ENCODE data around the gene NEGR1. TPM values are rescaled to one million over a fixed set of nuclear protein-coding genes. Genes with fewer than 3 reads are reported as not detected.

Gene NEGR1
- total RNA-seq (1 to 10 TPM in 1 of 5 experiments, under 1 TPM in 1, not detected in 3; 0.08 to 1.2 TPM), polyA plus RNA-seq (not detected), total RNA-seq (not detected)

DNA sequence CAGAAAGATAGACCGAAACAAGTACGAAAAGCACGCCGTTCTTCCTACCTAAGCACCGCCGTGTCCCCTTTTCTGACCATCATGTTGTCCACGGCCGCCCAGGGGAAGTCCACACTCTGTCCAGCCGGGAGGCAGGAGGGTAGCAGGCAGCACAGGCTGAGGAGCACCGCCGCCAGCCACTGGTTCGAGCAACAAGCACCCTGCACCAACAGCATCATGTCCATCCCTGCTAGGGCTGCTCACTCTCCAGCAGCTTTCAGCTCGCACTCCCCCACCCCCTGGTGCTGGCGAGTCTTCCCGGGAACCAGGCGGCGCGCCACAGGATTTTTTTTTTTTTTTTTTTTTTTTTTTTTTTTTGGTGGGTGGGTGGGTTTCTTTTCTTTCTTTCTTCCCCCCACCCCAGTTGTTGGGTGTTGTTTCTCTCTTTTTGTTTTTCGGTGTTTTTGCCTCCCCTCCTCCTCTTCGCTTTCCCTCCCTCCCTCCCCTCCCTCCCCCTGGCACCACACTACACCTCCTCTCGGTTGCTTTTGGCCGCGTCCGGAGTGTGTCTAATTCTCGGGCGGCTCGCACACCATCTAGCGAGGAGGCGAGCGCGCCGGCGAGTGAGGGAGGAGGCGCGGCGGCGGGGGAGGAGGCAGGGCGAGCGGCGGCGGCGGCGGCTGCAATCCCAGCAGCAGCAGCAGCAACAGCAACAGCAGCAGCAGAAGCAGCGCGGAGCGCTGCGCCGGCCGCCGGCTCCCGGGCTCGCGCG lies at the start of gene NEGR1:
TSS of gene NEGR1 (minus strand) at position 269 of the 751 bp plus-strand sequence.
- Histone ChIP-seq H3K9me3 (ENCODE audit: control insufficient read depth in 2 of 3, low read length in 3 of 3) (no peaks in the 10 kb centered on the region), H3K27ac (ENCODE audit: low read depth, low read length) (peak within 1 kb of the TSS; percentile 53), H3K4me1 (ENCODE audit: control insufficient read depth in 2 of 2, insufficient read depth in 2 of 2, low read length in 2 of 2) (peaks cover 0 to 3% of the 10 kb centered on the region in 2 donors), H3K4me3 (ENCODE audit: low read length) (peak within 1 kb of the TSS; percentile 71), H3K36me3 (ENCODE audit: control insufficient read depth in 2 of 3, insufficient read depth in 3 of 3, low read length in 3 of 3) (no peaks in the 10 kb centered on the region), H3K27me3 (ENCODE audit: control insufficient read depth in 2 of 2, insufficient read depth in 2 of 2, low read length in 2 of 2) (no peaks in the 10 kb centered on the region)
- peaks cover 12 to 35% (median 18%) of the 10 kb centered on the region in 7 donors for H3K4me1 Mint-ChIP-seq
- H3K27ac Mint-ChIP-seq: peak within 1 kb of the TSS in 7 of 9 donors; percentile 43 to 85 (median 68)
- ATAC-seq (peak; percentile 80), DNase-seq (peak; percentile 31 to 68 (median 55))
- H3K4me3 Mint-ChIP-seq: peak within 1 kb of the TSS in 4 of 10 donors; percentile 65 to 86 (median 82)
- intact Hi-C loops (cut with micrococcal nuclease): loop anchor here (2.0 to 5.0 kb wide), 2 partner anchors 1235 to 1916 kb away; partner anchors contain the start of genes FPGT (in 1 of the 2), LRRIQ3 (in 1 of the 2) and PTGER3 (in 1 of the 2)
- H3K36me3 Mint-ChIP-seq: peaks cover 0 to 2% (median 0%) of the 10 kb centered on the region in 5 donors
- H3K27me3 Mint-ChIP-seq: peaks cover 0 to 35% (median 11%) of the 10 kb centered on the region in 5 donors
- ChIA-PET CTCF (no interaction called here), POLR2A (no interaction called here)
- H3K9me3 Mint-ChIP-seq: peaks cover 0 to 2% (median 0%) of the 10 kb centered on the region in 11 donors

DNA sequence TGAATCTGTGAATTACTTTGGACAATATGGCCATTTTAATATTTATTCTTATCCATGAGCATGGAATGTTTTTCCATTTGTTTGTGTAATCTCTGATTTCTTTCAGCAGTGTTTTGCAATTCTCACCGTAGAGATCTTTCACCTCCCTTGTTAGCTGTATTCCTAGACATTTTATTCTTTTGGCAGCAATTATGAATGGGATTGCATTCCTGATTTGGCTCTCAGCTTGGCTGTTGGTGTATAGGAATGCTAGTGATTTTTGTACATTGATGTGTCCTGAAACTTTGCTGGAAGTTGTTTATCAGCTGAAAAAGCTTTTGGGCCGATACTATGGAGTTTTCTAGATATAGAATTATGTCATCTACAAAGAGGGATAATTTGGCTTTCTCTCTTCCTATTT lies 44.2 kb upstream of the NEGR1 start:
- intact Hi-C loops (cut with micrococcal nuclease): no loop called here

DNA sequence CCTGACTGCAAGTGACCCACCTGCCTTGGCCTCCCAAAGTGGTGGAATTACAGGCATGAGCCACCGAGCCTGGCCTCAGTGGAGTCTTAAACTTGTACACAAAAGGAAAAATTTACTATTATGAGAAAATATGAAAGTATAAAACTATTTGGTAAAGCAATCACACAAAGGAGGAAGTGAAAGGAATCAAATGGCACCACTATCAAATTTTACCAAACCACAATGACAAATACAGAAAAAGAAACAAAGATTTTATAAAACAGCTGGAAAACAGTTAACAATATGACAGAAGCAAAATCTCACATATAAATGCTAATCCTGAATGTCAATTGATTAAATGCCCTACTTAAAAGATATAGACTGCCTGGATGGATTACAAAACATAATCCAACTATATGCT lies 42.1 kb upstream of the NEGR1 start:
- Mint-ChIP-seq H3K27me3 (no peaks in the 10 kb centered on the region), H3K36me3 (no peaks in the 10 kb centered on the region), H3K27ac (no peak overlapping the region), H3K4me3 (no peak overlapping the region), H3K4me1 (peaks cover 0 to 3% (median 0%) of the 10 kb centered on the region in 7 donors), H3K9me3 (peaks cover 0 to 5% (median 0%) of the 10 kb centered on the region in 11 donors)
- ChIA-PET POLR2A (no interaction called here), CTCF (no interaction called here)
- ATAC-seq: no peak
- no peaks in the 10 kb centered on the region for H3K36me3 ChIP-seq (ENCODE audit: control insufficient read depth in 2 of 3, insufficient read depth in 3 of 3, low read length in 3 of 3)
- no peak overlapping the region for H3K27ac ChIP-seq (ENCODE audit: low read depth, low read length)
- no peaks in the 10 kb centered on the region for H3K4me1 ChIP-seq (ENCODE audit: control insufficient read depth in 2 of 2, insufficient read depth in 2 of 2, low read length in 2 of 2)
- no peak overlapping the region for H3K4me3 ChIP-seq (ENCODE audit: low read length)
- H3K27me3 ChIP-seq (ENCODE audit: control insufficient read depth in 2 of 2, insufficient read depth in 2 of 2, low read length in 2 of 2): no peaks in the 10 kb centered on the region
- no peaks in the 10 kb centered on the region for H3K9me3 ChIP-seq (ENCODE audit: control insufficient read depth in 2 of 3, low read length in 3 of 3)
- no peak for DNase-seq
- intact Hi-C loops (cut with micrococcal nuclease): no loop called here

More for the DNA sequence above, 44.2 kb upstream of the NEGR1 start:
- Mint-ChIP-seq H3K4me1 (peaks cover 0 to 3% (median 0%) of the 10 kb centered on the region in 7 donors), H3K4me3 (no peak overlapping the region), H3K36me3 (no peaks in the 10 kb centered on the region), H3K27ac (no peak overlapping the region), H3K27me3 (no peaks in the 10 kb centered on the region), H3K9me3 (peaks cover 0 to 5% (median 0%) of the 10 kb centered on the region in 11 donors)
- Histone ChIP-seq H3K27me3 (ENCODE audit: control insufficient read depth in 2 of 2, insufficient read depth in 2 of 2, low read length in 2 of 2) (no peaks in the 10 kb centered on the region), H3K36me3 (ENCODE audit: control insufficient read depth in 2 of 3, insufficient read depth in 3 of 3, low read length in 3 of 3) (no peaks in the 10 kb centered on the region), H3K9me3 (ENCODE audit: control insufficient read depth in 2 of 3, low read length in 3 of 3) (no peaks in the 10 kb centered on the region), H3K4me1 (ENCODE audit: control insufficient read depth in 2 of 2, insufficient read depth in 2 of 2, low read length in 2 of 2) (no peaks in the 10 kb centered on the region), H3K27ac (ENCODE audit: low read depth, low read length) (no peak overlapping the region), H3K4me3 (ENCODE audit: low read length) (no peak overlapping the region)
- CTCF ChIA-PET: no interaction called here
- ATAC-seq (no peak), DNase-seq (no peak)
- POLR2A ChIA-PET: no interaction called here

DNA sequence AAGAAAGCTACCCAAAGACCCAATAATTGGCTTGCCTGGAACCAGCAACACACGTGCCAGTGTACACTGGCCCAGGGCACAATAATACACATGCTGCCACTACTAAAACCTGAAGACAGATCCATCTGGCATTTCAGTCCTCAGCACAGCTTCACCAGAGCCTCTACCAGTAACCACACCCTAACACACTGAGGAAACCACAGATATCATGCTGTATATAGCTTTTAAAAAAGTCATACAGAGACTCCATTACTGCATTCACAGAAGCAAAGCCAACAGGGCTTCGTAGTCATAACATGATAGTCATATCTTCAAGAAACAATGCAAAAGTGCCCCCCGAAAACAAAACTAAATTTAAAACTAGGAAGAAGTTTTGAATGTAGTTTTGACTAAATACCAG lies 40.6 kb upstream of the NEGR1 start:
- H3K4me1 Mint-ChIP-seq: peaks cover 0 to 3% (median 0%) of the 10 kb centered on the region in 7 donors

DNA sequence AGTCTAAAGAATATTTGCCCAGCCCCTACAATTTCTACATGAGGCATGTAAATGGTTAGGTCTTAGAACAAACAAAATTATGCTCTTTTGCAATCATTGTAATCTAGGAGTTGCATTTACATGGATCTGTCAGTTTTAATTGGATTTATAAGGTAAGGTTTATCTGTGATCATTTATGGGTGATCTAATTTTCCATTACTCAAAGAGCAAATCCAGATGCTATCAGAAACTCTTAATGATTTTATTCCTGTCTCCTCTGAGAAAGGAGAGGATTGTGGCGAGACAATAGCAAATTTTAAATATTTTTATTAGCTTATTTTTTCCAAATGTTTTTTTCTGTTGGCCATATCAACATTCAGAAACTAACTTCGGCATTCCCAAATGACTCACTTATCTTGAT lies 14.2 kb upstream of the NEGR1 start:
- POLR2A ChIA-PET: no interaction called here
- CTCF ChIA-PET: no interaction called here
- H3K27ac Mint-ChIP-seq: no peak overlapping the region
- Histone ChIP-seq H3K4me1 (ENCODE audit: control insufficient read depth in 2 of 2, insufficient read depth in 2 of 2, low read length in 2 of 2) (no peaks in the 10 kb centered on the region), H3K36me3 (ENCODE audit: control insufficient read depth in 2 of 3, insufficient read depth in 3 of 3, low read length in 3 of 3) (no peaks in the 10 kb centered on the region), H3K9me3 (ENCODE audit: control insufficient read depth in 2 of 3, low read length in 3 of 3) (no peaks in the 10 kb centered on the region), H3K27ac (ENCODE audit: low read depth, low read length) (no peak overlapping the region), H3K27me3 (ENCODE audit: control insufficient read depth in 2 of 2, insufficient read depth in 2 of 2, low read length in 2 of 2) (no peaks in the 10 kb centered on the region), H3K4me3 (ENCODE audit: low read length) (no peak overlapping the region)
- intact Hi-C loops (cut with micrococcal nuclease): no loop called here
- H3K9me3 Mint-ChIP-seq: peaks cover 0 to 1% (median 0%) of the 10 kb centered on the region in 11 donors
- peaks cover 0 to 7% (median 0%) of the 10 kb centered on the region in 5 donors for H3K27me3 Mint-ChIP-seq
- ATAC-seq (no peak), DNase-seq (no peak)
- no peaks in the 10 kb centered on the region for H3K4me1 Mint-ChIP-seq
- H3K4me3 Mint-ChIP-seq: no peak overlapping the region
- no peaks in the 10 kb centered on the region for H3K36me3 Mint-ChIP-seq

More for the DNA sequence above, 40.6 kb upstream of the NEGR1 start:
- POLR2A ChIA-PET: no interaction called here
- Mint-ChIP-seq H3K27ac (peak overlapping the region in 1 of 9 donors; percentile 18), H3K27me3 (no peaks in the 10 kb centered on the region), H3K36me3 (no peaks in the 10 kb centered on the region), H3K9me3 (peaks cover 0 to 5% (median 0%) of the 10 kb centered on the region in 11 donors), H3K4me3 (no peak overlapping the region)
- Histone ChIP-seq H3K9me3 (ENCODE audit: control insufficient read depth in 2 of 3, low read length in 3 of 3) (no peaks in the 10 kb centered on the region), H3K4me1 (ENCODE audit: control insufficient read depth in 2 of 2, insufficient read depth in 2 of 2, low read length in 2 of 2) (no peaks in the 10 kb centered on the region), H3K4me3 (ENCODE audit: low read length) (no peak overlapping the region), H3K27me3 (ENCODE audit: control insufficient read depth in 2 of 2, insufficient read depth in 2 of 2, low read length in 2 of 2) (no peaks in the 10 kb centered on the region), H3K27ac (ENCODE audit: low read depth, low read length) (no peak overlapping the region), H3K36me3 (ENCODE audit: control insufficient read depth in 2 of 3, insufficient read depth in 3 of 3, low read length in 3 of 3) (no peaks in the 10 kb centered on the region)
- intact Hi-C loops (cut with micrococcal nuclease): no loop called here
- CTCF ChIA-PET: no interaction called here
- no peak for ATAC-seq
- DNase-seq: no peak

DNA sequence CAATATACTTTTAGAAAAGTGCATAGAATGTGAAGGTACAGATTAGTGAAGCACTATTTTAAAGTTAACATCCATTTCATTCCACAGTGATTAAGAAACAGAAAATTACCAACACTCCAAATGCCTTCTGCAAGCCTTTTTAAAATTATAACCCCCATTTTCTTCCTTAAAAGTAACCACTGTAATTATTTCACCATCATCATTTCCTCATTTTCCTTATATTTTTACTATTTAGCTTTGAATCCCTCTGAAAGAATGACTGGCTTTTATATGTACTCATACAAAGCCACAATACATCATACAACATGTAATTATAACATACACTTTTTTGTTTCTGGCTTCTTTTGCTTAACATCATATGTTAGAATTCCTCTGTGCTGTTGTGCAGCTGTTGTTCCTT lies 6.5 kb upstream of the NEGR1 start:
- peaks cover 0 to 14% (median 0%) of the 10 kb centered on the region in 5 donors for H3K27me3 Mint-ChIP-seq
- Histone ChIP-seq H3K27me3 (ENCODE audit: control insufficient read depth in 2 of 2, insufficient read depth in 2 of 2, low read length in 2 of 2) (no peaks in the 10 kb centered on the region), H3K27ac (ENCODE audit: low read depth, low read length) (no peak overlapping the region), H3K36me3 (ENCODE audit: control insufficient read depth in 2 of 3, insufficient read depth in 3 of 3, low read length in 3 of 3) (no peaks in the 10 kb centered on the region), H3K9me3 (ENCODE audit: control insufficient read depth in 2 of 3, low read length in 3 of 3) (no peaks in the 10 kb centered on the region), H3K4me1 (ENCODE audit: control insufficient read depth in 2 of 2, insufficient read depth in 2 of 2, low read length in 2 of 2) (no peaks in the 10 kb centered on the region), H3K4me3 (ENCODE audit: low read length) (no peak overlapping the region)
- POLR2A ChIA-PET: no interaction called here
- DNase-seq: no peak
- intact Hi-C loops (cut with micrococcal nuclease): loop anchor here in 1 of 2 donors (1.0 kb wide), 1 partner anchor 9 kb away; no protein-coding TSS in a partner anchor
- H3K9me3 Mint-ChIP-seq: peaks cover 0 to 1% (median 0%) of the 10 kb centered on the region in 11 donors
- H3K27ac Mint-ChIP-seq: no peak overlapping the region
- H3K4me3 Mint-ChIP-seq: no peak overlapping the region
- ATAC-seq: no peak
- no peaks in the 10 kb centered on the region for H3K4me1 Mint-ChIP-seq
- CTCF ChIA-PET: no interaction called here
- no peaks in the 10 kb centered on the region for H3K36me3 Mint-ChIP-seq

Data from naive thymus-derived CD4-positive, alpha-beta T cell (primary cell).